PC-3 (cell line): Measurements from ENCODE around the gene GDAP1L1.
"Not testable (repeated sequence)": the region's sequence is repeated elsewhere in the genome, so short reads cannot be mapped to it uniquely, and the experiment has no call there.

ENCODE experiments used
- EZH2 ChIP-seq: fragments of 300-600 bp; sonication (generic); IDR thresholded peaks from one replicate; pipeline ENCODE4 v1.6.1; 2017; ENCODE audit warnings: antibody characterized with exemption, mild to moderate bottlenecking, low read length; ENCODE audit not compliant: unreplicated experiment
- TF ChIP-seq, protein P1 (sequence below): fragments of 300-600 bp; sonication (generic); conservative IDR thresholded peaks from 2 replicates; pipeline ENCODE4 v1.5.1; 2017; ENCODE audit warnings: antibody characterized with exemption, low read depth, mild to moderate bottlenecking, low read length

DNA sequence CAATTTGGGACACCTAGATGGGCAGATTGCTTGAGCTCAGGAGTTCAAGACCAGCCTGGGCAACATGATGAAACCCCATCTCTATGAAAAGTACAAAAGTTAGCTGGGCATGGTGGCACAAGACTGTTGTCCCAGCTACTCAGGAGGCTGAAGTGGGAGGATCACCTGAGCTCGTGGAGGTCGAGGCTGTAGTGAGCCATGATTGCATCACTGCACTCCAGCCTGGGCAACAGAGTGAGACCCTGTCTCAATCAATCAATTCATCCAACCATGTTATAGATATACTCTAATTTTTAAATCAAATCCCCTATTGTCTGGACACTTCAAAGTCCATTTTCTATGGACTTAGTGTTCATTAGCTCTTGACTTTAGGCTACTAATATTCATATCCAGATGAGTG lies 10.3 kb upstream of the GDAP1L1 start:
- TF ChIP-seq, protein P1, sequence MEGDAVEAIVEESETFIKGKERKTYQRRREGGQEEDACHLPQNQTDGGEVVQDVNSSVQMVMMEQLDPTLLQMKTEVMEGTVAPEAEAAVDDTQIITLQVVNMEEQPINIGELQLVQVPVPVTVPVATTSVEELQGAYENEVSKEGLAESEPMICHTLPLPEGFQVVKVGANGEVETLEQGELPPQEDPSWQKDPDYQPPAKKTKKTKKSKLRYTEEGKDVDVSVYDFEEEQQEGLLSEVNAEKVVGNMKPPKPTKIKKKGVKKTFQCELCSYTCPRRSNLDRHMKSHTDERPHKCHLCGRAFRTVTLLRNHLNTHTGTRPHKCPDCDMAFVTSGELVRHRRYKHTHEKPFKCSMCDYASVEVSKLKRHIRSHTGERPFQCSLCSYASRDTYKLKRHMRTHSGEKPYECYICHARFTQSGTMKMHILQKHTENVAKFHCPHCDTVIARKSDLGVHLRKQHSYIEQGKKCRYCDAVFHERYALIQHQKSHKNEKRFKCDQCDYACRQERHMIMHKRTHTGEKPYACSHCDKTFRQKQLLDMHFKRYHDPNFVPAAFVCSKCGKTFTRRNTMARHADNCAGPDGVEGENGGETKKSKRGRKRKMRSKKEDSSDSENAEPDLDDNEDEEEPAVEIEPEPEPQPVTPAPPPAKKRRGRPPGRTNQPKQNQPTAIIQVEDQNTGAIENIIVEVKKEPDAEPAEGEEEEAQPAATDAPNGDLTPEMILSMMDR = not testable (repeated sequence)
- not testable (repeated sequence) for TF ChIP-seq EZH2
